Body of pancreas (tissue), 4 donors: ENCODE results near the gene SLX4IP.

Experiments
- POLR2A ChIP-seq, 3 donors: fragments of 450-650 bp; IDR thresholded peaks; one replicate each; pipeline ENCODE4 v1.6.1; 2016; ENCODE audit warnings: antibody characterized with exemption in 3 of 3, mild to moderate bottlenecking in 2 of 3
- TF ChIP-seq, protein P1 (sequence below), 7 experiments: fragments of 450-650 bp in 4 of 7; fragments of 200-600 bp in 3 of 7; sonication (generic) in 3 of 7; IDR thresholded peaks; one replicate each; pipeline ENCODE4 v1.5.1; 2016 to 2019; ENCODE audit warnings: antibody characterized with exemption in 7 of 7

DNA sequence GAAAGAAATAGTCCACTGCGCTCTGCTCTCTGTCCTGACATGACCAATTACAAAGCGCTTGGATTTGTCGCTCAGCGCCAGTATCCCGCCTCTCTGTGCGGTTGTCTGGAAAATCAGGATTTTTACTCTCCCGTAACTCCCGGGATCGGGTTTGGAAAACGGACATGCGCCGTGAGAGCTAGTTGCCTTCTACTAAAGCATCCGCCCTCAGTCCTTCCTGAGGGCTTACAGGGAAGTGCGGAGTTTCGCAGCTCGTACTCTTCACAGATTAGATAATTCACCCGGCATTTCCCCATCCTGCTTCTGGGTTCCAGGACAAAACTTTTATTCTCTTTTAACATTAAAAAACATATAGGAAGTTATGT lies 656 bp upstream of the SLX4IP start:
- TF ChIP-seq, protein P1, sequence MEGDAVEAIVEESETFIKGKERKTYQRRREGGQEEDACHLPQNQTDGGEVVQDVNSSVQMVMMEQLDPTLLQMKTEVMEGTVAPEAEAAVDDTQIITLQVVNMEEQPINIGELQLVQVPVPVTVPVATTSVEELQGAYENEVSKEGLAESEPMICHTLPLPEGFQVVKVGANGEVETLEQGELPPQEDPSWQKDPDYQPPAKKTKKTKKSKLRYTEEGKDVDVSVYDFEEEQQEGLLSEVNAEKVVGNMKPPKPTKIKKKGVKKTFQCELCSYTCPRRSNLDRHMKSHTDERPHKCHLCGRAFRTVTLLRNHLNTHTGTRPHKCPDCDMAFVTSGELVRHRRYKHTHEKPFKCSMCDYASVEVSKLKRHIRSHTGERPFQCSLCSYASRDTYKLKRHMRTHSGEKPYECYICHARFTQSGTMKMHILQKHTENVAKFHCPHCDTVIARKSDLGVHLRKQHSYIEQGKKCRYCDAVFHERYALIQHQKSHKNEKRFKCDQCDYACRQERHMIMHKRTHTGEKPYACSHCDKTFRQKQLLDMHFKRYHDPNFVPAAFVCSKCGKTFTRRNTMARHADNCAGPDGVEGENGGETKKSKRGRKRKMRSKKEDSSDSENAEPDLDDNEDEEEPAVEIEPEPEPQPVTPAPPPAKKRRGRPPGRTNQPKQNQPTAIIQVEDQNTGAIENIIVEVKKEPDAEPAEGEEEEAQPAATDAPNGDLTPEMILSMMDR (IDR thresholded peaks at IDR 0.05), result no peak
- TF ChIP-seq POLR2A (IDR thresholded peaks at IDR 0.05), result peak; percentile 82 to 97 (median 97)
